ENCODE measurements around the gene POU5F1. TPM values are rescaled to one million over a fixed set of nuclear protein-coding genes. Genes with fewer than 3 reads are reported as not detected.

POU5F1 gene
- total RNA-seq, 1 experiment from 2014 or later = not detected

- POLR2A ChIA-PET = no interaction called here
- Histone ChIP-seq H3K4me1 (no peaks in the 10 kb centered on the region), H3K27me3 (replicated peaks; ENCODE audit: control insufficient read depth, insufficient read depth, low read length) (no peaks in the 10 kb centered on the region), H3K4me3 (ENCODE audit: low read depth, low read length) (no peak overlapping the region), H3K9me3 (no peaks in the 10 kb centered on the region), H3K36me3 (ENCODE audit: control insufficient read depth, insufficient read depth, low read length) (no peaks in the 10 kb centered on the region)
- no peak for DNase-seq
- peaks cover 9% of the 10 kb centered on the region for H3K36me3 Mint-ChIP-seq (ENCODE audit: insufficient read depth, unreplicated experiment)
- peaks cover 7% of the 10 kb centered on the region for H3K4me1 Mint-ChIP-seq (ENCODE audit: low read depth, unreplicated experiment)
- intact Hi-C loops (cut with micrococcal nuclease; ENCODE audit: unreplicated experiment) = no loop called here
- H3K27ac Mint-ChIP-seq (ENCODE audit: unreplicated experiment) = no peak overlapping the region
- H3K27me3 Mint-ChIP-seq (ENCODE audit: insufficient read depth, unreplicated experiment) = no peaks in the 10 kb centered on the region
- BruUV-seq (replicated peaks) = no TSS peak
- CTCF ChIA-PET = interaction anchor here (1.5 kb wide), 1 partner anchor 56 kb away, joined by 3 read pairs; no protein-coding TSS in a partner anchor
- no peaks in the 10 kb centered on the region for H3K9me3 Mint-ChIP-seq (ENCODE audit: unreplicated experiment)
- H3K4me3 Mint-ChIP-seq (ENCODE audit: unreplicated experiment) = no peak overlapping the region
- TF ChIP-seq CTCF (IDR thresholded peaks at IDR 0.05; ENCODE audit: insufficient read depth in 1 of 2, low read depth in 1 of 2, low read length in 1 of 2, severe bottlenecking in 1 of 2, unreplicated experiment in 1 of 2) = no peak
Observed at GRCh38 chr6:31143148-31143547, 27.3 kb downstream of the POU5F1 start.

DNA sequence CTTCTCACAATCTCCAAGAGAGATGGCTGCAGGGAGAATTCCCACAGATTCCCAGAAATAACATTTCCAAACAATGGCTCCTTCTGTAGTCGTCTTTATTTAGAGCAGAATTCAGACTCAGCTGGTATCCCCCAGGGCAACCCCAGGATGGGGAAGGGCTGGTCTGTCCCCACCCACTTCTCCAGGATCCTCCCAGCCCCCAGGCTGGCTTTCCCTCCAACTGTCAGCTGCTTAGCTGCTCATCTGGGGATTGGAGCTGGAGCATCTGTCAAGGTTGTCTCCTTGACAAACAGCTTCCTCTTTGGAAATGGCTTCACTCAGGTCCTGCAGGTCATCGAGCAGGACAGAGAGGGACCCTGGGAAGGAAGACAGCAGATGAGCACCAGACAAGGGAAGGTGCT, 28.1 kb downstream of the POU5F1 start:
- H3K27me3 Mint-ChIP-seq (ENCODE audit: insufficient read depth, unreplicated experiment) = no peaks in the 10 kb centered on the region
- Histone ChIP-seq H3K4me3 (ENCODE audit: low read depth, low read length) (no peak overlapping the region), H3K36me3 (ENCODE audit: control insufficient read depth, insufficient read depth, low read length) (no peaks in the 10 kb centered on the region), H3K9me3 (no peaks in the 10 kb centered on the region), H3K27me3 (replicated peaks; ENCODE audit: control insufficient read depth, insufficient read depth, low read length) (no peaks in the 10 kb centered on the region), H3K4me1 (0 out of 2 replicates have a peak, but pooled peaks cover 3% of the 10 kb centered on the region)
- ChIA-PET POLR2A (no interaction called here), CTCF (no interaction called here)
- no peak overlapping the region for H3K27ac Mint-ChIP-seq (ENCODE audit: unreplicated experiment)
- no peak overlapping the region for H3K4me3 Mint-ChIP-seq (ENCODE audit: unreplicated experiment)
- H3K9me3 Mint-ChIP-seq (ENCODE audit: unreplicated experiment) = no peaks in the 10 kb centered on the region
- TSS peak; percentile 29 for BruUV-seq (replicated peaks)
- DNase-seq = no peak
- H3K36me3 Mint-ChIP-seq (ENCODE audit: insufficient read depth, unreplicated experiment) = peaks cover 9% of the 10 kb centered on the region
- H3K4me1 Mint-ChIP-seq (ENCODE audit: low read depth, unreplicated experiment) = peaks cover 12% of the 10 kb centered on the region
- no peak for TF ChIP-seq CTCF (IDR thresholded peaks at IDR 0.05; ENCODE audit: insufficient read depth in 1 of 2, low read depth in 1 of 2, low read length in 1 of 2, severe bottlenecking in 1 of 2, unreplicated experiment in 1 of 2)
- intact Hi-C loops (cut with micrococcal nuclease; ENCODE audit: unreplicated experiment) = no loop called here

DNA sequence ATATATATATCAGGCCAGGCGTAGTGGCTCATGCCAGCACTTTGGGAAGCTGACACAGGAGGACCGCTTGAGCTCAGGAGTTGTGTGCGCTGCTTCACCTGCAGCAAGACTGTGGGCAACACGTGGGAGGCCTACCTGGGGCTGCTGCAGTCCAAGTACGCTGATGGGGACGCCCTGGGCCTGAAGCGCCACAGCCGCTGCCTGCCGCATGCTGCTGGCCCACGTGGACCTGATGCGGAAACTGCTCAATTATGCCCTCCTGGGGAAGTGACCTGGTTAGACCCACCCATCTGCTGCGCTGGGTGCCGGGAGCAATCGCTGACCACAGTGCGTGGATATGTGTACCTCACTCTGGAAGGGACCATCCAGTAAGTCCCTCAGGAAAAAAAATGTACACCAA, 29.8 kb downstream of the POU5F1 start:
- no peaks in the 10 kb centered on the region for H3K27me3 ChIP-seq (replicated peaks; ENCODE audit: control insufficient read depth, insufficient read depth, low read length)
- TF ChIP-seq CTCF (IDR thresholded peaks at IDR 0.05; ENCODE audit: insufficient read depth in 1 of 2, low read depth in 1 of 2, low read length in 1 of 2, severe bottlenecking in 1 of 2, unreplicated experiment in 1 of 2) = no peak
- peaks cover 9% of the 10 kb centered on the region for H3K36me3 Mint-ChIP-seq (ENCODE audit: insufficient read depth, unreplicated experiment)
- no peak for DNase-seq
- ChIA-PET CTCF (interaction anchor here (0.6 to 0.7 kb wide), 2 partner anchors 53 to 450 kb away, joined by 3 read pairs; partner anchors contain the start of gene NRM), POLR2A (no interaction called here)
- H3K4me3 Mint-ChIP-seq (ENCODE audit: unreplicated experiment) = no peak overlapping the region
- H3K4me3 ChIP-seq (ENCODE audit: low read depth, low read length) = no peak overlapping the region
- no peak overlapping the region for H3K27ac Mint-ChIP-seq (ENCODE audit: unreplicated experiment)
- intact Hi-C loops (cut with micrococcal nuclease; ENCODE audit: unreplicated experiment) = no loop called here
- H3K27me3 Mint-ChIP-seq (ENCODE audit: insufficient read depth, unreplicated experiment) = no peaks in the 10 kb centered on the region
- H3K4me1 Mint-ChIP-seq (ENCODE audit: low read depth, unreplicated experiment) = peaks cover 13% of the 10 kb centered on the region
- BruUV-seq (replicated peaks) = no TSS peak
- no peaks in the 10 kb centered on the region for H3K9me3 ChIP-seq
- no peaks in the 10 kb centered on the region for H3K9me3 Mint-ChIP-seq (ENCODE audit: unreplicated experiment)
- no peaks in the 10 kb centered on the region for H3K36me3 ChIP-seq (ENCODE audit: control insufficient read depth, insufficient read depth, low read length)
- 0 out of 2 replicates have a peak, but pooled peaks cover 3% of the 10 kb centered on the region for H3K4me1 ChIP-seq

Data from Caco-2 (cell line).